Activated CD4-positive, CD25-positive, alpha-beta regulatory T cell treated with anti-CD3 and anti-CD28 coated beads, Interleukin-2, amount 50 U/mL, for 24 hours (primary cell): ENCODE data around the gene RPTOR.
"Not testable (repeated sequence)": the region's sequence is repeated elsewhere in the genome, so short reads cannot be mapped to it uniquely, and the experiment has no call there.

ENCODE experiments used
- ATAC-seq, 2 donors: fragments of 150-1000 bp; cut with Tn5 transposase; one replicate each; pipeline ENCODE4 v1.10.0; 2021; ENCODE audit warnings: mild to moderate bottlenecking in 1 of 2, moderate library complexity in 1 of 2

The RPTOR gene, protein sequence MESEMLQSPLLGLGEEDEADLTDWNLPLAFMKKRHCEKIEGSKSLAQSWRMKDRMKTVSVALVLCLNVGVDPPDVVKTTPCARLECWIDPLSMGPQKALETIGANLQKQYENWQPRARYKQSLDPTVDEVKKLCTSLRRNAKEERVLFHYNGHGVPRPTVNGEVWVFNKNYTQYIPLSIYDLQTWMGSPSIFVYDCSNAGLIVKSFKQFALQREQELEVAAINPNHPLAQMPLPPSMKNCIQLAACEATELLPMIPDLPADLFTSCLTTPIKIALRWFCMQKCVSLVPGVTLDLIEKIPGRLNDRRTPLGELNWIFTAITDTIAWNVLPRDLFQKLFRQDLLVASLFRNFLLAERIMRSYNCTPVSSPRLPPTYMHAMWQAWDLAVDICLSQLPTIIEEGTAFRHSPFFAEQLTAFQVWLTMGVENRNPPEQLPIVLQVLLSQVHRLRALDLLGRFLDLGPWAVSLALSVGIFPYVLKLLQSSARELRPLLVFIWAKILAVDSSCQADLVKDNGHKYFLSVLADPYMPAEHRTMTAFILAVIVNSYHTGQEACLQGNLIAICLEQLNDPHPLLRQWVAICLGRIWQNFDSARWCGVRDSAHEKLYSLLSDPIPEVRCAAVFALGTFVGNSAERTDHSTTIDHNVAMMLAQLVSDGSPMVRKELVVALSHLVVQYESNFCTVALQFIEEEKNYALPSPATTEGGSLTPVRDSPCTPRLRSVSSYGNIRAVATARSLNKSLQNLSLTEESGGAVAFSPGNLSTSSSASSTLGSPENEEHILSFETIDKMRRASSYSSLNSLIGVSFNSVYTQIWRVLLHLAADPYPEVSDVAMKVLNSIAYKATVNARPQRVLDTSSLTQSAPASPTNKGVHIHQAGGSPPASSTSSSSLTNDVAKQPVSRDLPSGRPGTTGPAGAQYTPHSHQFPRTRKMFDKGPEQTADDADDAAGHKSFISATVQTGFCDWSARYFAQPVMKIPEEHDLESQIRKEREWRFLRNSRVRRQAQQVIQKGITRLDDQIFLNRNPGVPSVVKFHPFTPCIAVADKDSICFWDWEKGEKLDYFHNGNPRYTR (N-terminal part only)

DNA sequence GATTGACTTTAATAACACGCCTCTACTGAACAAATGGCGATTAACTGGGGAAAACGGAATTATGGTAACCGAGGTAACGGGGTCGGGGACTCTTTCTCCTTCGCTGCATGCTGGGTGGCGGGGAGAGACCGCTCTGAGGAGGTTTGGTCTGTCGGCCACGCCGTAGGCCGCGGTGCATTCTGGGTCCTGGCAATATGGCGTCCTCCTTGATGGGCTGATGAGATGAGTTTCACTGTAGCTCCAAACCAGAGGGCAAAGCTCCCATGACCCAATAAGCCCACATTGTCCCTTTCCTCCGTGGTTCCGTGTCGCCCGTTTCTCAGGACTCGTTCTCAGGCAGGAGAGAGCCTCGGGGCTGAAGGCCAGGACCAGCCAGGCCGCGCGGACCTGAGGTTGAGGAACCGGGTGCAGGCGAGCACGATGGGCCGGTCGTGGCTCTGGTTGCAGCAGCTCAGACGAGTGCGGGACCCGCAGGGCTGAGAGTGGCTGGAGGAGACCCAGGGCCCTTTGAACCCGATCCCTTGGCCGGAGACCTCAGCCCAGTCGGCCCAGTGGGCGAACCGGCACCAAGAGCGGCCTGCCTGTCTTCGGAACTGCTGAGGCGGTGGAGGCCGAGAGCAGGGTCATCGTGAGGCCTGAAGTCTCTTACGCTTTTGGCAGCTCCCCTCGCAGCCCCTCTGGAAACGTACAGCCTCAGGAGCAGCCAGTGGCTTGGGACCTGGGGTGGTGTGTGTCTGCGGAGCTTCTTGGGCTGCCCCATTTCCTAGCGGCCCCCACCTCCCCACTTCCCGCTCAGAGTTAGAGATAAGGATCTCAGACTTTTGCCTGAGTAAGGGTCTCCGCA lies at the start of gene RPTOR:
Gene RPTOR (plus strand): TSS at position 184 of the 844 bp plus-strand sequence. CDS start 792 bp downstream, outside the sequence.
- peak; percentile 96 to 98 for ATAC-seq

DNA sequence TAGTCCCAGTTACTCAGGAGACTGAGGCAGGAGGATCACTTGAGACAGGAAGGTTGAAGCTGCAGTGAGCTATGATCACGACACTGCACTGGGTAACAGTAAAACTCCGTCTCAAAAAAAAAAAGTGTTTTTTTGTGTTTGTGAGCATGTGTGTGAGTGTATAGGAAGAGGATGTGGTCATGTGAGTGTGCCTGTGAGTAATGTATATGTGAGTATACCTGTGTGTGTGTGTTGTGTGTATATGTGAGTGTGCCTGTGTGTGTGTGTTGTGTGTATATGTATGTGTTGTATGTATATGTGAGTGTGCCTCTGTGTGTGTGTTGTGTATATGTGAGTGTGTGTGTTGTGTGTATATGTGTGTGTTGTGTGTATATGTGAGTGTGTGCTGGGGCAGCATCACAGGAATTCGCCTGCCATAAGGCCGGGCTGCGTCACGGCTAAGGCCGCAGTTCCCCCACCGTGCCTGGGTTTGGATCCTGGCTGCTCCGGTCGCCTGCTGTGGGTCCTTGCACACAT lies 46.9 kb upstream of the RPTOR start:
- peak in 1 of 2 donors; percentile 18 for ATAC-seq

DNA sequence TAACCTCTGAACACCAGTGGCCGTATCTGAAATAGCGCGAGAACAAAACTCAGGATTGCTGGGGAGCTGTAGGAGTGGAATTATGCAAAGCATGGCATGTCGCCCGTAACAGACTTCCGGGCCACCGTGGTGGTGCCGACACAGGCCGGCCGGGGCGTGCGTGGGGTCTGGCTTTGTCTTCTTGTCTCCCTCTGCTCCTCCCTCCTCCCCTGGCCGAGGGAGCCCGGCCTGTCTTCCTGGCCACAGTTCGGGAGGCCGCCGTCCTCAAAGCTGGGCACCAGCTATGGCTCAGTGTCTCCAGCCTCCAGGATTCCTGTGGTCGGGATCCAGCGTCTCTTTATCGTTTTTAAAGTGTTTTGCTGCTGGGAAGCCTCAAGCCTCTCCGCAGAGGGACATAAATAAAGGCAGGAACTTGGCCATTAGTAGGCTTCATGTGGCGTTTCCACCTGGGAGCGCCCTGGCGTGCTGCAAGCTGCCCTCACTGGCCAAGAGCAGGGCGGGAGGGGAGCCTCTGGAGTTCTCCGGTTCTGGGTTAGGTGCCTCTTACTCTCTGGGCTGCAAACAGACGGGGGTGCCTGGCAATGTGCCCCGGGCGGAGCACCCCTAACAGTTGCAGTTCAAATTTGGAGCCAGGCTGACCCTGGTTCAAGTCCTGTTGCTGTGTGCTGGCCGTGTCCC lies 46.3 kb upstream of the RPTOR start:
- no peak for ATAC-seq

DNA sequence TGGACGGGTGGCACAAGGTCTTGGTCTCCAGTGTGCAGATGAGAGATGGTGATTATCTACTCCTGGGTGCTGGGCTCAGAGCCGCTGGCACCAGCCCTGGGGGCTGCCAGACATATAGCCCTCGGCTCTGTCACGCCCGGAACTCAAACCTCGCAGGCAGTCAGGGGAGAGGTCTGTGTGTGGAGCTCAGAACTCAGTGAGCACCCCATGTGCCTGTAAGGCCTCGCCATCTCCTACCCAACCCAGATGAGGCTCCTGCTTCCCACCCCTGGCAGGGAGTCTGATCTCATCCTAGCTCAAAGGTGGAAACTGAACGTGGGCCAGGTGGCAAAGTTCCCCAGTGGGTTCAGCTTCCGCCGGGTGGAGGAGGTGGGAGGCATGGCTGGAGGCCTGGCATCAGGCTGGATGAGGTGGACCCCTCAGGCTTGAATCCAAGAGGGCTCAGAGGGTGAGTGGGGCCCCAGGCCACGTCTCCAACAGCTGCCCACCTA lies 45.7 kb upstream of the RPTOR start:
- no peak for ATAC-seq

DNA sequence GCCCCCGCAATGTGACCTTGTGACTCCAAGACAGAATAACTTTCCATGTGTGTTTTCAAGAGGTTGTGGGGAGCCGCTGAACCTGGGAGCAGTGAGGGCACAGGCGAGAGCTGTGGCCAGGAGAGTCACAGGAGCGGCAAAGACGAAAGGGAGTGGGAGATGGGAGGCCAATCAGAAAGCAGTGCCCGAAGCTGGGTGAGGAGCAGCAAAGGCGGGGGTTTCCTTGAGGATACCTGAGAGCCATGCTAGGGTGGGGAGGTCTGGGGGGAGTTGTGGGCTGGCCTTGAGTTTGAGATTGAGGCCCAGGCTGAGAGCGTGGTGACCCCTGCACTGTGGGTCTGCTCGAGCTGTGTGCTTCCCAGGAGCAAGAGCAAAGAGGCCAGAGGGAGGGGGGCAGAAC lies 45.1 kb upstream of the RPTOR start:
- no peak for ATAC-seq

DNA sequence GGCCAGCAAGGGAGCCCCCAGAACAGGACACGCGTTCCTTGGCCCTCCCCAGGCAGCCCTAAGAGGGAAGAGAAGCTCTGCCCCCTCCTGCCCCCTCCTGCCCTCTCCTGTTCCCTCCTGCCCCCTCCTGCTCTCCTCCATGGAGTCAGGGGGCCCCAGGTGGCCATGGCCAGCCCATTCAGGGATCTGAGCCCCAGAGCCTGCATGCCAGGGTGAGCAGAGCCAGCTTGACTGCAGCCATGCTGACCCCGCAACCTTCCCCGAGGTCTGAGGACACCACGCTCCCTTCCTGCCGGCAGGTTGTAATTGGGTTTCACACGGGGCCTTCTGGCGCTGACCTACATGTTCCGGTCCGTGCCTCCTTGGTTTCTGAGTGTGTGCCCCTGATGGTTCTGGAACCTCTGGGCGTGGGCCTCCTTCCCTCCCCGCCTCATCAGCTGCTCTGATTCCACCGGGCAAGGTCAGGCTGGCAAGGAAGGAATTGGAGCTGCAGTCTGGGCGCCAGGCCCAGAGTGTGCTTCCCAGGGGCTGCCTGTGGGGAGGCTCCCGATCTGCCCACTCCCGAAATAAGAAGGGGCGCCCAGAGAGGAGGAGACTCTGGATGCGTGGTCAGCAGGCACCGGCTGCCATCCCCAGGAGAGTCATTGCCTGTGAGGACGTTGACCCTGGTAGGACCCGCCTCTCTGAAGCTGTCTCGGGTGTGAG lies 44.5 kb upstream of the RPTOR start:
- no peak for ATAC-seq

DNA sequence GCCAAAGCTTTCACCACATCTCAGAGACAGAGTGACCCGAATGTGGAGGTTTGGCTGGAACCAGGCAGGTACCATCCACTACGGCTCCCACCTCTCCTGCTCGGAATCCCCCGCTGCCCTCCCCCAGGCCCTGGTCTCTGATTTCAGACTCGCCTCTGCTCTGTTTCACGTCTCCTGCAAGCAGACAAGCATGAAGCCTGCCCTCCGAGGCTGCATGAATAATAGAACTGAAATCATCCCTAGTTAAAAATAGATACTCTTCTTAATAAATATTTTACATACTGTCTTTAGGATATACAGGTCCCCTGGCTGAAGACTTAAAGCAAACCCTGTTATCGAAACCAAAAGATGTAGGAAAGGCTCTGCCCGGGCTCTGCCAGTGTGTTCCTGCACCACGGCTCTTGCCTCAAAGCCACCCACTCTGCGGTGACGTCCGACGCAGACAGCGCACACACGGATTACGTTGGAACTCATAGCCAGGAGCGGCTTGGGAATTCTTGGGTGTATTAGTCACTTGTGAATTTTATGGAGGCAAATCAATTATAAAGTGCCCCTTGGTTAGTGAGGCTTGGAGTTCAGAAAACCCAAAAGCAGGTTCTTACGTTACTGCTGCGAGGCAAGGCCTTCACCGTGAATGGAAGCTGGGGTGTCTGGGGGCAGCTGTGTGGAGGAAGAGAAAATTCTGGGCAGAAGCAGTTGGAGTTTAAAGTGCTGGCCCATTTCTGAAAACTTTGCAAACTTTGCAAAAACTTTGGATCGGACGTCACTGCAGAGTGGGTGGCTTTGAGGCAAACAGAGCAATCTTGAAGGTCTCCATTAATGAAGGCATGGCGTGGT lies 42.7 kb upstream of the RPTOR start:
- no peak for ATAC-seq

DNA sequence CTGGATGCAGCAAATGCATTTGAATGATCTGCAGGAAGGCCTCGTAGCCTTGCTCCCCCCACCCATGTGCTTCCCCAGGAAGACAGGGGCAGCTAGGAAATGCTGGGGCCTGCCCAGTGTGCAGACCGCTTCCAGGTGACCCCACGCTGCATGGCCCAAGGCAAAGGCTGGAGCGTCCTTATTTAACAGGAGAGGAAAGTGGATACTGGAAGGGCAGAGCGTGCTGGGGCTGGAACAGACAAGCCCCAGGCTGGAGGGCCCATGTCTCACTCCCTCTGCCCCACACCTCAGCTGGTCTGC lies 42.1 kb upstream of the RPTOR start:
- no peak for ATAC-seq

DNA sequence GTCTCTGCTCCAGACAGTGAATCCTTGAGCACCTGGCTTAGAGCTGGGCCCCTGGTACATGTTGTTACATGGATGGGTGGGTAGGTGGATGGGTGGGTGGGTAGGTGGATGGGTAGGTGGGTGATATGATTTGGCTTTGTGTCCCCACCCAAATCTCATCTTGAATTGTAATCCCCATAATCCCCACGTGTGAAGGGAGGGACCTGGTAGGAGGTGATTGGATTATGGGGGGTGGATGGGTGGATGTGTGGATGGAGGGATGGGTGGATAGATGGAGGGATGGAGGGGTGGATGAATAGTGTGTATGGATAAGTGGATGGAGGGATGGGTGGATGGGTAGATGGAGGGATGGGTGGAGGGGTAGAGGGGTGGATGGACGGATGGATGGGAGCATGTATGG lies 41.6 kb upstream of the RPTOR start:
- ATAC-seq = no peak

DNA sequence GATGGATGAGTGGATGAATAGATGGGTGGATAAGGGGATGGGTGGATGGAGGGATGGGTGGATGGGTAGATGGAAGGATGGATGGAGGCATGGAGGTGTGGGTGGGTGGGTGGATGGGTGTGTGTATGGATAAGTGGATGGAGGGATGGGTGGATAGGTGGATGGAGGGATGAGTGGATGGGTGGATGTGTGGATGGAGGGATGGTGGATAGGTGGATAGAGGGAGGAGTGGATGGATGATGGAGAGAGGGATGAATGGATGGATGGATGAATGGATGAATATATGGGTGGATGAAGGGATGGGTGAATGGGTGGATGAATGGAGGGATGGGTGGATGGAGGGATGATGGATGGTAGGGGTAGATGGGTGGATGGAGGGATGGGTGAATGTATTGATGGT lies 40.7 kb upstream of the RPTOR start:
- no peak for ATAC-seq

DNA sequence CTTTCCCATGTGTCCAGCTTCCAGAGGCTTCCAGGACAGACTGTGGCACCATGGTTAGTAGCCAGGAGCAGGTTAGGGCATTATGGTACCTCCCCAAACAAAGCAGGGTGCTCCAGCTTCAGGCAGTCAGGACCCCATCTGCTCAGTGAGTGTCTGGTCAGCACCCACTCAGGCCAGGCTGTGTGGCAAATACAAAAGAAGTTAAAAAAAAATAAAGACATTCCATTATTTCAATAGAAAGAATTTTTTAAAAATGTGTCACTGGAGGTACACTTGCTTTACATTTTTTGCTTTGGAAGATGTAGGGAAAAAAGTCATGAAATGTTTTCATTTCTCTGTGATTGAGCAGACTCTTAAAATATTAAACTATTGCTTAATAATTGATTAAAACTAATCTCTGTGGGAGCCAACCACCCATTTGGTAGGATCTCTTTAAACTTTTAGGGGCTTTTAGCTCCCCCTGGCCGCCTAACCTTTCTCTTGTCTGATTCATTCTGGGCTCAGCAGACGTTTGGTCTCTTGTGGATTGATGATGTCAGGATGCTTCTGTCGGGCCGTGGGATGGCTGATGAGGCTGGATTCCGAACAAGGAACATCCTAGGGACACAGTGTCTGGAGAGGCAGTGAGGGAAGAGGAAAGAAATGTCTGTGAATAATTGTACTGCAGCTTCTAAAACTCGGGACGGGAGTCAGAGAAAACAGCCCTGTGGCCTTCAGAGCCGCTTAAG lies 39.8 kb upstream of the RPTOR start:
- no peak for ATAC-seq

DNA sequence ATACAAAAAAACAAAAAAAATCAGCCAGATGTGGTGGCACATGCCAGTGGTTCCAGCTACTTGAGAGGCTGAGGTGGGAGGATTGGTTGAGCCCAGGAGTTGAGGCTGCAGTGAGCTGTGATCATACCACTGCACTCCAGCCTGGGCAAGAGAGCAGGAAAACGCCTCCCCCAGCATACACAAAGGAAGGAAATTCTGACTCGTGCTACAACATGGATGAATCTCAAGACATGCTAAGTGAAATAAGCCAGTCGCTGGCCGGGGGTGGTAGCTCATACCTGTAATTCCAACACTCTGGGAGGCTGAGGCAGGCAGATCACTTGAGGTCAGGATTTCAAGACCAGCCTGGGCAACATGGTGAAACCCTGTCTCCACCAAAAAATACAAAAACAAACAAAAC lies 37.5 kb upstream of the RPTOR start:
- ATAC-seq = not testable (repeated sequence)

DNA sequence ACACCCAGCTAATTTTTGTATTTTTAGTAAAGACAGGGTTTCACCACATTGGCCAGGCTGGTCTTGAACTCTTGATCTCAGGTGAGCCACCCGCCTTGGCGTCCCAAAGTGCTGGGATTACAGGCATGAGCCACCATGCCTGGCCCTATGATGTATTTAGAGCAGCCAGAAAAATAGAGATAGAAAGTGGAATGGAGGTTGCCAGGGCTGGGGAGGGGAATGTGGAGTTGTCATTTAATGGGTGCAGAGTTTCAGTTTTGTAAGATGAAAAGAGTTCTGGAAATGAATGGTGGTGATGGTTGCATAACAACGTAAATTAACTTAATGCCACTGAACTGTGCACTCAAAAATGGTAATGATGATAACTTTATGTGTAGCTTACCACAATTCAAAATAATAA lies 36.7 kb upstream of the RPTOR start:
- peak in 1 of 2 donors; percentile 33 for ATAC-seq

DNA sequence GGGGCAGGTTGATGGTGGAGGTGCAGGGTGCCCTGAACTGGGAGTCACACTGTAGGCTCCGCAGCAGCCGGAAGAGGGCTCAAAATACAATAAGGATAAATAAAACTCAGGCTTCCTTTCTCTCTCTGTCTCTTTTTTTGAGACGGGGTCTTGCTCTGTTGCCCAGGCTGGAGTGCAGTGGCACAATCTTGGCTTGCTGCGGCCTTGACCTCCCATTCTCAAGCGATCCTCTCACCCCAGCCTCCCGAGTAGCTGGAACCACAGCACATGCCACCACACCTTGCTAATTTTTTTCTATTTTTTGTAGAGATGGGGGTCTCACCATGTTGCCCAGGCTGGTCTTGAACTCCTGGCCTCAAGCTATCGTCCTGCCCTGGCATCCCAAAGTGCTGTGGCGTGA lies 35.3 kb upstream of the RPTOR start:
- ATAC-seq = no peak

DNA sequence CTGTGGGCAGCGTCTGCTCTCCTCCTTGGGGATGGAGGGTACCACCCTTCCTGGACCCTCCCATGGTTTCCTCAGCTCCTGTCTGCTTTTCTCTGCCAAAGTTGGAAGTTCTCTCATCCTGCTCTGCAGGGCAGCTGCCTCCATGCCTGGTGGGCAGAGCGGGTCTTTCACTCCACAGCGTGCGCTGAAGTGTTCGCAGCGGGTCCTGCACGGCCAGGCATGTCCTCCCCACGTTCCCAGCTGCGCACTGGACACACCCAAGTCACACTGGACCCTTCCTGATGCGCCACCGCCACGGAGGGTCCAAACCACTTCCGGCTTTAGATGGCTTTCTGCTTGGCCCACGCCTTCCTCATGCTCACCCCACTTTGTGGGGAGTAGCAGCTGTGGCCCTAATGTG lies 34.5 kb upstream of the RPTOR start:
- ATAC-seq = no peak

DNA sequence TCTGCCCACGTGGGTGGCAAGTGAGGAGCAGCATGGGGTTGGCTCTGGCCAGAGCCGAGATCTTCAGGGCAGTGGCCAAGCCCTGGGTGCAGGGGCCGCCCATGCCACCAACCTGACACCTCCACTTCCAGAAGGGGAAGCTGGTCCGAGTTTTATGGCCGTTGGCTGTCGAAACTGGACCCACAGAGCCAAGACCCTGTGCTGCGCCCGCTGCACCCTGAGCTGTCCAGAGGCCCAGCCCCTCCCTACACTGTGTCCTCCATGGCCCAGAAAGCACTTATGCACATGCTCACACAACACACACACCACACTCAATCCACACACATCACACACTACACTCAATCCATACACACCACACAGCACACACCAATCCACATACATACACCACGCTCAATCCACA lies 33.9 kb upstream of the RPTOR start:
- ATAC-seq = no peak

DNA sequence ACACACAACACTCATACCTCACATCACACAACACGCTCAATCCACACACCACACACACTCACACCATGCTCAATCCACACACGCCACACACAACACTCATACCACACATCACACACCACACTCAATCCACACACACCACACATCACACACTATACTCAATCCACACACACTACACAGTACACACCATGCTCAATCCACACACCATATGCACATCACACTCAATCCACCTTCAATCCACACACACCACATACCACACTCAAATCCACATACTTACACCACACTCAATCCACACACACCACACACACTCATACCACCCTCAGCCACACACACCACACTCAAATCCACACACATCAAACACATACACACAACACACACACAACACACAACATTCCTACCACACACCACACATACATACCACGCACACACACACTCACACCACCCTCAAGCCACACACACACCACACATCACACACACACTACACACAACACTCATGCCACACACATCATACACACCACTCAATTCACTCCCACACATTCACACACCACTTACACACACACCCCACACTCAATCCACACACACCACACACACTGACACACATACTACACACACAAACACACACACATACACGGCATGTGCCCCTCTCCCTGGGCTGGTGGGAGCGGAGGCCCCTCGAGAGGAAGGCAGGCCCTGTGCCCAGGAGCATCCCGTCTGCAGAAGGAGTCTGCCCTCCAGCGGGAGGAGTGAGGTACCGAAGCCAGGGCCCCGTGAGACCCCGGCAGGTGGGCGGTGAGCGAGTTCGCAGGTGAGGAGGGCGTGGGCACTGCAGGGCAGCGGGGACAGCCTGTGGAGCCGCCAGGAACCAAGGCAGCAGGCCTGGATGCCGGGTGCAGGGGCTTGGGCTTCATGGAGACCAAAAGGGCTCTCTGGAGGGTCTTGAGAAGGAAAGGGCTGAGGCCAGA lies 33.1 kb upstream of the RPTOR start:
- no peak for ATAC-seq

DNA sequence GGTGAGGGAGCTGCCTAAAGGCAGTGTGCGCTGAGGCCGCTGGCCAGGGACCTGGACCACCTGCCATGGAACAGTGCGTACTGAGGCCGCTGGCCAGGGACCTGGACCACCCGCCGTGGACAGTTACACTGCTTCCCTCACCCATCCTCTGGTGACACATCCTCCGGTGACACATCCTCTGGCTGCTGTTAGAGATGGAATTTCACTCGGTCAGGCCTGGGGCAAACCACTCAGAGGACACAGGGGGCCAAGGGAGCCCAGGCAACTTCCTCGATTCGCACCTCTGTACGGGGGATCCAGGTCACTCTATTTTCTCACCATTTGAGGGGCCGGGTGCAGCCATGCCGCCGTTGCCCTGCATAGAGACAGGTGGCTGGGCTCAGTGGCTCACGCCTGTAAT lies 32.4 kb upstream of the RPTOR start:
- ATAC-seq = no peak
